HepG2 (cell line): ENCODE data around the gene S1PR5. TPM values are rescaled to one million over a fixed set of nuclear protein-coding genes. Genes with fewer than 3 reads are reported as not detected.

ENCODE experiments used
- HIC2 ChIP-seq: sonication (generic); formaldehyde crosslinking; IDR thresholded peaks from 2 replicates; pipeline ENCODE4 v1.9.0; 2022; ENCODE audit warnings: low read depth, missing genetic modification reagents
- KDM2A ChIP-seq: sonication (generic); formaldehyde crosslinking; IDR thresholded peaks from 2 replicates; pipeline ENCODE4 v1.4.0; 2020; ENCODE audit warnings: low read depth, missing genetic modification reagents, borderline replicate concordance
- PAXIP1 ChIP-seq: sonication (generic); formaldehyde crosslinking; conservative IDR thresholded peaks from 2 replicates; pipeline ENCODE4 v1.4.0; 2020; ENCODE audit warnings: mild to moderate bottlenecking, missing genetic modification reagents, moderate library complexity
- ZFP1 ChIP-seq: IDR thresholded peaks from 2 replicates; pipeline ENCODE4 v1.6.1; 2016
- ZFP36L2 ChIP-seq: sonication (generic); formaldehyde crosslinking; IDR thresholded peaks from 2 replicates; pipeline ENCODE4 v1.4.0; 2020; ENCODE audit warnings: missing genetic modification reagents
- ZMYM4 ChIP-seq: sonication (generic); formaldehyde crosslinking; IDR thresholded peaks from 2 replicates; pipeline ENCODE4 v1.8.1; 2023; ENCODE audit warnings: mild to moderate bottlenecking, missing genetic modification reagents
- ZNF460 ChIP-seq: sonication (generic); formaldehyde crosslinking; IDR thresholded peaks from 2 replicates; pipeline ENCODE4 v1.5.1; 2020; ENCODE audit warnings: missing genetic modification reagents, mild to moderate bottlenecking, borderline replicate concordance
- ZNF501 ChIP-seq: sonication (generic); formaldehyde crosslinking; IDR thresholded peaks from 2 replicates; pipeline ENCODE4 v1.5.1; 2020; ENCODE audit warnings: mild to moderate bottlenecking, moderate library complexity, missing genetic modification reagents
- ZNF530 ChIP-seq: sonication (generic); formaldehyde crosslinking; IDR thresholded peaks from 2 replicates; pipeline ENCODE4 v1.5.0; 2020; ENCODE audit warnings: low read depth, mild to moderate bottlenecking, missing genetic modification reagents
- polyA plus RNA-seq, 8 experiments: library from polyadenylated mRNA; depleted of rRNA in 3 of 8; stranded (reverse) in 7 of 8; unstranded in 1 of 8; fragments of >200 nt; fragmentation: Illumina TruSeq in 4 of 8; extraction: Trizol in 4 of 8; gene quantifications; 2 replicates each; pipeline versions ENCODE4 v1.2.1 to v1.2.3, GENCODE V29; 2011 to 2016; ENCODE audit warnings: low read depth in 4 of 8, missing spikeins in 1 of 8, mixed read lengths in 1 of 8; ENCODE audit not compliant: insufficient read depth in 1 of 8
- total RNA-seq, 5 experiments: library from RNA; depleted of rRNA; stranded (reverse); fragments of >200 nt; fragmentation: Illumina TruSeq; extraction: Trizol; gene quantifications; 2 replicates each; pipeline ENCODE4 v1.2.3, GENCODE V29; 2016; ENCODE audit warnings: low read depth in 1 of 5
- TF ChIP-seq, protein P1 (sequence below): sonication (generic); formaldehyde crosslinking; IDR thresholded peaks from 2 replicates; pipeline ENCODE4 v1.4.0; 2020; ENCODE audit warnings: missing genetic modification reagents, borderline replicate concordance
- TF ChIP-seq, protein P2 (sequence below): IDR thresholded peaks from 2 replicates; pipeline ENCODE4 v1.6.1; 2016; ENCODE audit warnings: missing compliant biosample characterization, missing genetic modification reagents, borderline replicate concordance
- TF ChIP-seq, protein P3 (sequence below): IDR thresholded peaks from 2 replicates; pipeline ENCODE4 v1.6.1; 2018; ENCODE audit warnings: missing genetic modification reagents
- TF ChIP-seq, protein P4 (sequence below), 2 experiments: sonication (generic) in 1 of 2; formaldehyde crosslinking in 1 of 2; IDR thresholded peaks; 2 replicates each; pipeline versions ENCODE4 v1.4.0 to v1.6.1; 2016 to 2020; ENCODE audit warnings: borderline replicate concordance in 1 of 2, low read depth in 1 of 2, mild to moderate bottlenecking in 1 of 2, missing genetic modification reagents in 1 of 2

The S1PR5 gene
- total and polyA plus RNA-seq, 2 of the 13 experiments (the other 11 are each of a cell fraction or from before 2014, with no cell fraction given) = 0.04 TPM; not detected in 1

DNA sequence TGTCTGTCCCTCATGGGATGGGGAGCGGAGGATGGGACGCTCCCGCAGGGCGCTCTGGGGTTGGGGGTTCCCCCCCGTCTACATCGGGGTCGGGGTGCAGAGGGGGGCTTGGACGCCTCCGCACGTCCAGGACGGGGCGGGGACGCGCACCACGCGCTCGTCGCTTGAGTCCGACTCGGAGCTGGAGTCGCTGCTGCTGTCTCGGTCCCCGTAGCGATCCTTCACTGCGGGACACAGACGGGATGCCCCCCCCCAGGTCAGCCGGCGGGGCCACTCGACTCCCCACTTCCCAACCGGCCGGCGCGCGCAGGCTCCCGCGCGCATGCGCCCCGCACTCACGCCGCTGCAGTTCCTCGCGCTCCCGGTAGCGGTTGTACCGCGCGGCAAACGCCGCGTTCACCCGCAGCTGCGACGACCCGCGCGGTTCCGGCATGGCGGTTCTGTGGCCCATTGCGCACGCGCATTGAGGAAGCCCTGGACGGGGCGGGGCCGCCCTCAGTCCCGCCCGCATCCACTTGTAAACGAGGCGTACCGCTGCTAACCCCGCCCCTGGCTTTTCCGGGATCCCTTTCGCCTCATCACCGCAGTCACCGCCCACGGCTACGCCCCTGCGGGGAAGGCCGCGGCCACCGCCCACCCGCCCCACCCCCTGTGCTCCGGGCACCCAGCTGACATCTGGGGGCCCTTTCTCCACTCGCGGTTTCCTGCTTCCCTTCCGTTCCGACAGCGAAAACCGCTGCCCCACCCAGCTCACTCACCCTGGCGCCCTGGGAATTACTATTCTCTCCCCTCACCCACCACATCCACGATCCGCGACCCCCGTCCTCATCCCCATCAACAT, 48.5 kb upstream of the S1PR5 start, which contains the start of gene KRI1 (continued):
- TF ChIP-seq, protein P1, sequence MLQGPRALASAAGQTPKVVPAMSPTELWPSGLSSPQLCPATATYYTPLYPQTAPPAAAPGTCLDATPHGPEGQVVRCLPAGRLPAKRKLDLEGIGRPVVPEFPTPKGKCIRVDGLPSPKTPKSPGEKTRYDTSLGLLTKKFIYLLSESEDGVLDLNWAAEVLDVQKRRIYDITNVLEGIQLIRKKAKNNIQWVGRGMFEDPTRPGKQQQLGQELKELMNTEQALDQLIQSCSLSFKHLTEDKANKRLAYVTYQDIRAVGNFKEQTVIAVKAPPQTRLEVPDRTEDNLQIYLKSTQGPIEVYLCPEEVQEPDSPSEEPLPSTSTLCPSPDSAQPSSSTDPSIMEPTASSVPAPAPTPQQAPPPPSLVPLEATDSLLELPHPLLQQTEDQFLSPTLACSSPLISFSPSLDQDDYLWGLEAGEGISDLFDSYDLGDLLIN (CRISPR knock-in tag) = peak; percentile 75; the same call in 1 of the 2 replicates
- TF ChIP-seq ZFP1 (CRISPR knock-in tag) (peak; percentile 68; the same call in 1 of the 2 replicates), PAXIP1 (peak; percentile 55), HIC2 (CRISPR knock-in tag) (no peak), ZNF501 (CRISPR knock-in tag) (peak; percentile 86), KDM2A (CRISPR knock-in tag) (peak; percentile 91), ZNF530 (CRISPR knock-in tag) (no peak), ZMYM4 (CRISPR knock-in tag) (peak; percentile 63), ZFP36L2 (CRISPR knock-in tag) (peak; percentile 52; the same call in 1 of the 2 replicates), ZNF460 (CRISPR knock-in tag) (no peak)
- TF ChIP-seq, protein P2, sequence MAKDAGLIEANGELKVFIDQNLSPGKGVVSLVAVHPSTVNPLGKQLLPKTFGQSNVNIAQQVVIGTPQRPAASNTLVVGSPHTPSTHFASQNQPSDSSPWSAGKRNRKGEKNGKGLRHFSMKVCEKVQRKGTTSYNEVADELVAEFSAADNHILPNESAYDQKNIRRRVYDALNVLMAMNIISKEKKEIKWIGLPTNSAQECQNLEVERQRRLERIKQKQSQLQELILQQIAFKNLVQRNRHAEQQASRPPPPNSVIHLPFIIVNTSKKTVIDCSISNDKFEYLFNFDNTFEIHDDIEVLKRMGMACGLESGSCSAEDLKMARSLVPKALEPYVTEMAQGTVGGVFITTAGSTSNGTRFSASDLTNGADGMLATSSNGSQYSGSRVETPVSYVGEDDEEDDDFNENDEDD = peak; percentile 99
- TF ChIP-seq, protein P3, sequence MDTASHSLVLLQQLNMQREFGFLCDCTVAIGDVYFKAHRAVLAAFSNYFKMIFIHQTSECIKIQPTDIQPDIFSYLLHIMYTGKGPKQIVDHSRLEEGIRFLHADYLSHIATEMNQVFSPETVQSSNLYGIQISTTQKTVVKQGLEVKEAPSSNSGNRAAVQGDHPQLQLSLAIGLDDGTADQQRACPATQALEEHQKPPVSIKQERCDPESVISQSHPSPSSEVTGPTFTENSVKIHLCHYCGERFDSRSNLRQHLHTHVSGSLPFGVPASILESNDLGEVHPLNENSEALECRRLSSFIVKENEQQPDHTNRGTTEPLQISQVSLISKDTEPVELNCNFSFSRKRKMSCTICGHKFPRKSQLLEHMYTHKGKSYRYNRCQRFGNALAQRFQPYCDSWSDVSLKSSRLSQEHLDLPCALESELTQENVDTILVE = peak; percentile 94
- TF ChIP-seq, protein P4, sequence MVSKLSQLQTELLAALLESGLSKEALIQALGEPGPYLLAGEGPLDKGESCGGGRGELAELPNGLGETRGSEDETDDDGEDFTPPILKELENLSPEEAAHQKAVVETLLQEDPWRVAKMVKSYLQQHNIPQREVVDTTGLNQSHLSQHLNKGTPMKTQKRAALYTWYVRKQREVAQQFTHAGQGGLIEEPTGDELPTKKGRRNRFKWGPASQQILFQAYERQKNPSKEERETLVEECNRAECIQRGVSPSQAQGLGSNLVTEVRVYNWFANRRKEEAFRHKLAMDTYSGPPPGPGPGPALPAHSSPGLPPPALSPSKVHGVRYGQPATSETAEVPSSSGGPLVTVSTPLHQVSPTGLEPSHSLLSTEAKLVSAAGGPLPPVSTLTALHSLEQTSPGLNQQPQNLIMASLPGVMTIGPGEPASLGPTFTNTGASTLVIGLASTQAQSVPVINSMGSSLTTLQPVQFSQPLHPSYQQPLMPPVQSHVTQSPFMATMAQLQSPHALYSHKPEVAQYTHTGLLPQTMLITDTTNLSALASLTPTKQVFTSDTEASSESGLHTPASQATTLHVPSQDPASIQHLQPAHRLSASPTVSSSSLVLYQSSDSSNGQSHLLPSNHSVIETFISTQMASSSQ (IDR thresholded peaks at IDR 0.05; ENCODE audit: low read depth) = no peak
- TF ChIP-seq, protein P4 (CRISPR knock-in tag; IDR thresholded peaks at IDR 0.05; ENCODE audit: borderline replicate concordance) = peak; percentile 58
